SJSA1 (cell line): ENCODE measurements around the gene HDGF. TPM values are rescaled to one million over a fixed set of nuclear protein-coding genes. Genes with fewer than 3 reads are reported as not detected.

Source experiments
- DNase-seq, 2 experiments: peaks; one replicate each; pipeline ENCODE4 v3.0.0-alpha.2; 2015 to 2020; ENCODE audit warnings: low spot score in 2 of 2, low read depth in 1 of 2
- H3K27ac ChIP-seq: fragments of 250-450 bp; sonication (Bioruptor Pico); 2 replicates; pipeline ENCODE4 v1.5.1; 2020; ENCODE audit warnings: mild to moderate bottlenecking, moderate library complexity
- H3K27me3 ChIP-seq: fragments of 250-450 bp; sonication (Bioruptor Pico); replicated peaks from 2 replicates; pipeline ENCODE4 v1.5.1; 2020; ENCODE audit warnings: mild to moderate bottlenecking, moderate library complexity
- H3K36me3 ChIP-seq: fragments of 250-450 bp; sonication (Bioruptor Pico); 2 replicates; pipeline ENCODE4 v1.5.1; 2020; ENCODE audit warnings: mild to moderate bottlenecking
- H3K4me1 ChIP-seq: fragments of 250-450 bp; sonication (Bioruptor Pico); replicated peaks from 2 replicates; pipeline ENCODE4 v1.6.1; 2021; ENCODE audit warnings: mild to moderate bottlenecking
- H3K4me3 ChIP-seq: fragments of 250-450 bp; sonication (Bioruptor Pico); 2 replicates; pipeline ENCODE4 v1.5.1; 2020; ENCODE audit warnings: mild to moderate bottlenecking
- H3K9me3 ChIP-seq: fragments of 250-450 bp; sonication (Bioruptor Pico); replicated peaks from 2 replicates; pipeline ENCODE4 v1.5.1; 2020; ENCODE audit warnings: mild to moderate bottlenecking
- total RNA-seq: library from RNA; depleted of rRNA; stranded (reverse); fragments of >200 nt; shearing (Covaris generic); gene quantifications from 2 replicates; pipeline ENCODE4 v1.2.3, GENCODE V29; 2014; rRNA removed

The HDGF gene
- total RNA-seq, 1 experiment from 2014 or later: 324 TPM

GRCh38 chr1:156703336-156703735, 48.1 kb downstream of the HDGF start:
- H3K27ac ChIP-seq: no peak overlapping the region
- no peaks in the 10 kb centered on the region; the same call in none of the 2 replicates for H3K27me3 ChIP-seq
- H3K36me3 ChIP-seq: no peaks in the 10 kb centered on the region
- no peaks in the 10 kb centered on the region for H3K9me3 ChIP-seq
- H3K4me1 ChIP-seq: peaks cover 41% of the 10 kb centered on the region
- no peak for DNase-seq
- no peak overlapping the region for H3K4me3 ChIP-seq

GRCh38 chr1:156700736-156701531, 50.5 kb downstream of the HDGF start:
- H3K4me1 ChIP-seq: peaks cover 18% of the 10 kb centered on the region

GRCh38 chr1:156698995-156699394, 52.5 kb downstream of the HDGF start:
- Histone ChIP-seq H3K27me3 (no peaks in the 10 kb centered on the region), H3K9me3 (no peaks in the 10 kb centered on the region)
- no peak for DNase-seq

More at GRCh38 chr1:156700736-156701531, 50.5 kb downstream of the HDGF start:
- H3K27ac ChIP-seq: no peak overlapping the region
- H3K36me3 ChIP-seq: no peaks in the 10 kb centered on the region
- H3K27me3 ChIP-seq: no peaks in the 10 kb centered on the region; the same call in 1 of the 2 replicates
- no peaks in the 10 kb centered on the region for H3K9me3 ChIP-seq
- no peak overlapping the region for H3K4me3 ChIP-seq
- no peak for DNase-seq

GRCh38 chr1:156697481-156697880, 54.0 kb downstream of the HDGF start:
- no peak overlapping the region for H3K27ac ChIP-seq

More at GRCh38 chr1:156698995-156699394, 52.5 kb downstream of the HDGF start:
- H3K36me3 ChIP-seq: no peaks in the 10 kb centered on the region
- H3K4me1 ChIP-seq: no peaks in the 10 kb centered on the region
- H3K27ac ChIP-seq: no peak overlapping the region
- no peak overlapping the region for H3K4me3 ChIP-seq

GRCh38 chr1:156696755-156697154, 54.7 kb downstream of the HDGF start:
- H3K27me3 ChIP-seq: no peaks in the 10 kb centered on the region
- no peaks in the 10 kb centered on the region for H3K36me3 ChIP-seq
- no peak for DNase-seq
- no peaks in the 10 kb centered on the region for H3K9me3 ChIP-seq
- H3K4me1 ChIP-seq: peaks cover 2% of the 10 kb centered on the region; the same call in 1 of the 2 replicates
- H3K27ac ChIP-seq: no peak overlapping the region
- H3K4me3 ChIP-seq: no peak overlapping the region

More at GRCh38 chr1:156697481-156697880, 54.0 kb downstream of the HDGF start:
- no peak for DNase-seq
- Histone ChIP-seq H3K36me3 (no peaks in the 10 kb centered on the region), H3K9me3 (no peaks in the 10 kb centered on the region), H3K4me3 (no peak overlapping the region), H3K27me3 (no peaks in the 10 kb centered on the region), H3K4me1 (no peaks in the 10 kb centered on the region)

GRCh38 chr1:156694690-156694962, 56.8 kb downstream of the HDGF start:
- no peaks in the 10 kb centered on the region for H3K27me3 ChIP-seq
- no peak overlapping the region for H3K4me3 ChIP-seq
- H3K36me3 ChIP-seq: no peaks in the 10 kb centered on the region
- H3K4me1 ChIP-seq: peaks cover 17% of the 10 kb centered on the region
- no peak overlapping the region for H3K27ac ChIP-seq
- H3K9me3 ChIP-seq: no peaks in the 10 kb centered on the region
- no peak for DNase-seq

GRCh38 chr1:156693848-156694689, 57.4 kb downstream of the HDGF start:
- H3K27me3 ChIP-seq: no peaks in the 10 kb centered on the region
- no peaks in the 10 kb centered on the region for H3K9me3 ChIP-seq
- H3K27ac ChIP-seq: no peak overlapping the region
- peaks cover 22% of the 10 kb centered on the region for H3K4me1 ChIP-seq
- H3K4me3 ChIP-seq: no peak overlapping the region
- H3K36me3 ChIP-seq: no peaks in the 10 kb centered on the region
- DNase-seq: no peak

GRCh38 chr1:156692925-156693847, 58.3 kb downstream of the HDGF start:
- H3K36me3 ChIP-seq: no peaks in the 10 kb centered on the region
- H3K27ac ChIP-seq: no peak overlapping the region
- H3K9me3 ChIP-seq: no peaks in the 10 kb centered on the region
- peaks cover 23% of the 10 kb centered on the region for H3K4me1 ChIP-seq
- DNase-seq: no peak
- H3K27me3 ChIP-seq: no peaks in the 10 kb centered on the region
- no peak overlapping the region for H3K4me3 ChIP-seq

- Histone ChIP-seq H3K9me3 (no peaks in the 10 kb centered on the region), H3K27me3 (no peaks in the 10 kb centered on the region), H3K27ac (no peak overlapping the region), H3K4me3 (no peak overlapping the region), H3K4me1 (peaks cover 23% of the 10 kb centered on the region), H3K36me3 (no peaks in the 10 kb centered on the region)
- no peak for DNase-seq
These were observed 59.0 kb downstream of the HDGF start for GRCh38 chr1:156692441-156692924.

Other genes starting within 250 kb of the HDGF start
- gene IQGAP3, start 179.1 kb downstream of the HDGF start, total RNA-seq: 38.3 and 64.1 TPM in 2 replicates
- gene TTC24, start 172.0 kb downstream of the HDGF start, total RNA-seq: not detected in 2 replicates
- 67.9 and 70.6 TPM in 2 replicates for gene NAXE, start 159.9 kb downstream of the HDGF start, total RNA-seq
- 10.0 and 18.4 TPM in 2 replicates for gene GPATCH4, start 150.2 kb downstream of the HDGF start, total RNA-seq
- not detected in 2 replicates for gene HAPLN2, start 132.3 kb downstream of the HDGF start, total RNA-seq
- not detected in 2 replicates for gene BCAN, start 109.6 kb downstream of the HDGF start, total RNA-seq
- 149 and 169 TPM in 2 replicates for gene NES, start 74.3 kb downstream of the HDGF start, total RNA-seq
- 2.8 and 6.7 TPM in 2 replicates for gene CRABP2, start 46.1 kb downstream of the HDGF start, total RNA-seq
- gene METTL25B, start 23.2 kb downstream of the HDGF start, total RNA-seq: 6.4 and 6.5 TPM in 2 replicates
- 13.8 and 21.5 TPM in 2 replicates for gene ISG20L2, start 22.9 kb downstream of the HDGF start, total RNA-seq
- 70.0 and 126 TPM in 2 replicates for gene MRPL24, start 10.6 kb downstream of the HDGF start, total RNA-seq
- 36.9 and 37.3 TPM in 2 replicates for gene PRCC, start 15.9 kb upstream of the HDGF start, total RNA-seq
- not detected in 2 replicates for gene SH2D2A, start 65.2 kb upstream of the HDGF start, total RNA-seq
- gene INSRR, start 107.4 kb upstream of the HDGF start, total RNA-seq: not detected in 2 replicates
- not detected in 2 replicates for gene NTRK1, start 109.2 kb upstream of the HDGF start, total RNA-seq
- 0.53 and 1.0 TPM in 2 replicates for gene PEAR1, start 142.0 kb upstream of the HDGF start, total RNA-seq
- not detected in 2 replicates for gene LRRC71, start 169.0 kb upstream of the HDGF start, total RNA-seq